Stimulated activated CD4-positive, alpha-beta T cell treated with anti-CD3 and anti-CD28 coated beads, Interleukin-12 subunit alpha, Interleukin-12 subunit beta, amount 100 ng/mL, for 24 hours (primary cell): ENCODE data around the gene NKG7.

Experiments
- DNase-seq, 2 experiments: peaks; one replicate each; pipeline ENCODE4 v3.0.0-alpha.2; 2020; ENCODE audit warnings: low read depth in 2 of 2

Gene NKG7

GRCh38 chr19:51337861-51338562 is 34.4 kb downstream of the NKG7 start:
- no peak for DNase-seq

DNA sequence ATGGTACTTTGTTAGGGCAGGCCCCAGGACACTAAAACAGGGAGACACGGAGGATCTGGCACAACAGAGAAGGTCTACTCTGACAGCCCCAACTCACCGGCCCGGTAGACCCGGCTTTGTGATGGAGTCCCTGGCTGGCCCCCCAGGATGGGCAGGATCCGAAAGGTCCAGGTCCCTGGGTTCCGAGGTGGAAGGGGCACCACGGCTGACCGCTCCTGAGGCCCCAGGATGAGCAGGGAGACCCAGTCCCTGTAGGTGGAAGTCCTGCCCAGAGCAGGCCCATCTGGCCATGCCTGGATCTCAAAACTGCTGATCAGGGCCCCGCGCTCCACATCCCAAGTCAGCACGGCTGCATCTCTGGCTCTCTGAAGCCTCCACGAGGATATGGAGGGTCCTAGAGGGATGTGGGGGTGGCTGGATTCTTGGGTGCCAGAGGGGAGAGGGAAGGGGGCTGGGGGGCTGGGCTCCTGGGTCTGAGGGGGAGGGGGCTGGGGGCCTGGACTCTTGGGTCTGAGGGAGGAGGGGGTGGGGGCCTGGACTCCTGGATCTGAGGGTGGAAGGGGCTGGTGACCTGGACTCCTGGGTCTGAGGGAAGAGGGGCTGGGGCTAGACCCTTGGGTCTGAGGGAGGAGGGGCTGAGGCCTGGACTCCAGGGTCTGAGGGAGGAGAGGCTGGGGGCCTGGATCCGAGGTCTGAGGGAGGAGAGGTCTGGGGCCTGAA is 35.2 kb downstream of the NKG7 start:
- no peak for DNase-seq

DNA sequence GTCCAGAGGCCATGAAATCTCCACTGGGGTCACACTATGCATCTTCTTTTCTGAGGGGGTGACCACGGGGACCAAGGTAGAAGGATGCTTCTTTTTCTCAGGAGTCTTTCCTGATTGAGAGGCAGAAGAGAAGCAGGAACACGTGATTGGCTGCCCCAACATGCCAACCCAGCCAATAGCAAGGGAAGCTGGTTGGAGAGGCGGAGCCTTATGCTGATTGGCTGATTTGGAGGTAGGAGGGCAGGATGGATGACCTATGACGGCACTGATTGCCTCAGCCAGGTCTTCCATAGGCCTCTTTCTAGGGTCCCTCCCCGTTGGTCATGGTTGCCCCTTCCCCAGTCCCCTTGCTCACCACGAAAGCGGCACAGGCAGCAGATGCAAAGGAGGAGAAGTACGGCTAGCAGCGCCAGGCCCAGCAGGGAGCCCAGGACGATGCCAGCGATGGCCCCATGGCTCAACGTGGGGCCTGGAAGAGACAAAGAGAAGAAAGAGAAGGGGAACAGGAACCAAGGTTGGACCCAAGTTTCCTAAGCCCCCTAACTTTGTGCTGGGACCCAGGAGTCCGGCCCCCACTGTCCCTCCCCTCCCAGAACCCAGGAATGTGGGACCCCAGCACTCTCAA is 38.5 kb downstream of the NKG7 start:
- no peak for DNase-seq

- no peak for DNase-seq
Observed at GRCh38 chr19:51331716-51332115, 40.7 kb downstream of the NKG7 start.

- no peak for DNase-seq
Observed at GRCh38 chr19:51331193-51331592, 41.3 kb downstream of the NKG7 start.

- no peak for DNase-seq
Observed at GRCh38 chr19:51330366-51330765, 42.1 kb downstream of the NKG7 start.

DNA sequence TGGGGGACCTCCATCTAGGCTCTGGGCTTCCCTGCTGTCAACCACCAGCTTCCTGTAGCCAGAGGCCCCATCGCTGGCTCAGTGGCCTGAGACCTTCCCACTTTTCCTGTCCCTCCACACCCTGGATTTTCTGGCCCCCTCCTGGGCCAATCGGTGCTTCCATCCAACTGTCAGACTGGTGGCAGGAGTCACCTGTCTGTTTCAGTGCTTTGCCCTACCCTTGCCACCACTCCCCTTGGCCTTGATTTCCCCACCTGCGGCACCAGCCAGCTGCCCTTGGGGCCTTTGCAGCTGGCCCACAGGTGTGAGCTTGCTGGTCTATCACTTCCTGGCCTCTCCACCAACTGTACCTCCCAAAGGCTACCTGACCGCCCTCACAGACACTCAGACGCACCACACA is 43.0 kb downstream of the NKG7 start:
- no peak for DNase-seq

GRCh38 chr19:51327066-51328001 is 45.1 kb downstream of the NKG7 start:
- peak; percentile 37 to 52 for DNase-seq

GRCh38 chr19:51326216-51327065 is 46.0 kb downstream of the NKG7 start:
- DNase-seq, result no peak

GRCh38 chr19:51325161-51325976 is 47.1 kb downstream of the NKG7 start:
- no peak for DNase-seq

DNA sequence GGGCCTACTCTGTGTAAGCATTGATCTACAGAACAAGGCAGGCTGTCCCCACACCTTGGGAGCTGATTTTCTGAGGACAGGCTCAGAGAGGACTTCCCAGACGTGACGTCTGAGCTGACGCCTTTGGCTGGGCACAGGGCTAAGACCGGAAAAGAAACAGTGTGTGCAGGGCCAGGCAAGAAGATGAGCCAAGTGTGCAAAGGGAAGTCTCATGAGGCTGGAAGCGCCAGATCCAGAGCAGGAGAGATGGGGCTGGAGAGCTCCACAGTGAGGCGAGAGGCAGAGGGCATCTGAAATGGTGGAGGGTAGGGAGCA is 48.3 kb downstream of the NKG7 start:
- DNase-seq, result no peak

- no peak for DNase-seq
Observed at GRCh38 chr19:51323481-51324166, 48.8 kb downstream of the NKG7 start.

DNA sequence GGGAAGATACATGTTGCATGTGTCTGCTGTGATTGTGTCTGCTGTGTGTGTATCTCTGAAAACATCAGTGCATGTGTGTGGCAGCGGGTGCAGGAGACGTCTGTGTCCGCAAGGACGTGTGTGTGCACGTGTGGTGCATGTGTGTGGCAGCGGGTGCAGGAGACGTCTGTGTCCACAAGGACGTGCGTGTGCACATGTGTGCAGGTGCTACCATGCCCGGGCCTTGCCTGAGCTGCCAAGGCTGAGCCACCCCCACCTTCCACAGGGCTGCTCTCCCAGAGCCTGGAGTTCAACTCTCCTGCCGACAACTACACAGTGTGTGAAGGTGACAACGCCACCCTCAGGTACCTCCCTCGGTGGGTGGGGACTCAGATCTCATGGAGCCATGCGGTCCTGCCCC is 50.7 kb downstream of the NKG7 start:
- DNase-seq, result no peak
